ACC112 (cell line): ENCODE results near the gene ADAM17.
A peak's percentile ranks its signal among the peaks of the same experiment; 100 is the strongest.
"Not testable (repeated sequence)": the region's sequence is repeated elsewhere in the genome, so short reads cannot be mapped to it uniquely, and the experiment has no call there.

Experiments used
- H2AFZ ChIP-seq: fragments of 200-600 bp; sonication (generic); one replicate; pipeline ENCODE4 v1.6.0; 2017; ENCODE audit warnings: antibody characterized with exemption, low read length; ENCODE audit not compliant: unreplicated experiment
- H3K27ac ChIP-seq: fragments of 200-600 bp; sonication (generic); 2 replicates; pipeline ENCODE4 v1.5.1; 2014; ENCODE audit warnings: low read depth, mild to moderate bottlenecking, antibody characterized with exemption, low read length, moderate library complexity
- H3K27me3 ChIP-seq: fragments of 200-600 bp; sonication (generic); 2 replicates; pipeline ENCODE4 v1.6.1; 2014; ENCODE audit warnings: mild to moderate bottlenecking, antibody characterized with exemption, low read length, moderate library complexity, mixed read lengths; ENCODE audit not compliant: insufficient read depth
- H3K36me3 ChIP-seq: fragments of 200-600 bp; sonication (generic); 2 replicates; pipeline ENCODE4 v1.6.1; 2016; ENCODE audit warnings: mild to moderate bottlenecking, antibody characterized with exemption, low read length, moderate library complexity, mixed read lengths; ENCODE audit not compliant: insufficient read depth
- H3K4me1 ChIP-seq: fragments of 200-600 bp; sonication (generic); one replicate; pipeline ENCODE4 v1.6.1; 2016; ENCODE audit warnings: low read length, mixed read lengths; ENCODE audit not compliant: insufficient read depth, unreplicated experiment, control insufficient read depth
- H3K4me3 ChIP-seq: fragments of 200-600 bp; sonication (generic); 2 replicates; pipeline ENCODE4 v1.5.1; 2014; ENCODE audit warnings: mild to moderate bottlenecking, low read depth, low read length
- H3K79me2 ChIP-seq: fragments of 200-600 bp; sonication (generic); one replicate; pipeline ENCODE4 v1.6.0; 2016; ENCODE audit warnings: low read length; ENCODE audit not compliant: control insufficient read depth, unreplicated experiment, insufficient read depth

Gene ADAM17

GRCh38 chr2:9555297-9556120 lies at the start of gene ADAM17:
Gene ADAM17, minus strand, starts transcription at chr2:9555830. Its CDS starts 225 bp downstream, at chr2:9555605.
- Histone ChIP-seq H3K79me2 (peaks cover 53% of the 10 kb centered on the region), H3K4me3 (peak within 1 kb of the TSS; percentile 100), H3K4me1 (peaks cover 30% of the 10 kb centered on the region), H3K27me3 (no peaks in the 10 kb centered on the region), H2AFZ (peak within 1 kb of the TSS; percentile 73), H3K36me3 (no peaks in the 10 kb centered on the region), H3K27ac (peak within 1 kb of the TSS; percentile 98)

GRCh38 chr2:9602412-9602811 lies 46.8 kb upstream of the ADAM17 start:
- no peak overlapping the region for H2AFZ ChIP-seq
- peaks cover 26% of the 10 kb centered on the region for H3K36me3 ChIP-seq
- no peak overlapping the region for H3K27ac ChIP-seq
- H3K4me3 ChIP-seq = no peak overlapping the region
- peaks cover 1% of the 10 kb centered on the region for H3K4me1 ChIP-seq
- no peaks in the 10 kb centered on the region for H3K27me3 ChIP-seq
- peaks cover 94% of the 10 kb centered on the region for H3K79me2 ChIP-seq

GRCh38 chr2:9601397-9601796 lies 45.8 kb upstream of the ADAM17 start:
- no peak overlapping the region for H2AFZ ChIP-seq
- peaks cover 9% of the 10 kb centered on the region for H3K4me1 ChIP-seq
- peaks cover 26% of the 10 kb centered on the region for H3K36me3 ChIP-seq
- no peaks in the 10 kb centered on the region for H3K27me3 ChIP-seq
- no peak overlapping the region for H3K27ac ChIP-seq
- H3K79me2 ChIP-seq = peaks cover 94% of the 10 kb centered on the region
- H3K4me3 ChIP-seq = no peak overlapping the region

- Histone ChIP-seq H3K4me1 (peaks cover 29% of the 10 kb centered on the region), H2AFZ (no peak overlapping the region), H3K79me2 (peaks cover 91% of the 10 kb centered on the region), H3K4me3 (no peak overlapping the region), H3K27ac (no peak overlapping the region), H3K36me3 (peaks cover 26% of the 10 kb centered on the region), H3K27me3 (no peaks in the 10 kb centered on the region)
These were observed 43.8 kb upstream of the ADAM17 start for GRCh38 chr2:9599430-9599829.

GRCh38 chr2:9596621-9597311 lies 41.1 kb upstream of the ADAM17 start:
- Histone ChIP-seq H3K79me2 (peaks cover 91% of the 10 kb centered on the region), H3K36me3 (peaks cover 25% of the 10 kb centered on the region), H3K4me3 (no peak overlapping the region), H3K27ac (peak overlapping the region; percentile 96), H2AFZ (no peak overlapping the region), H3K4me1 (peaks cover 39% of the 10 kb centered on the region), H3K27me3 (no peaks in the 10 kb centered on the region)

- peaks cover 32% of the 10 kb centered on the region for H3K36me3 ChIP-seq
- no peak overlapping the region for H2AFZ ChIP-seq
- H3K79me2 ChIP-seq = peaks cover 93% of the 10 kb centered on the region
- peak overlapping the region; percentile 50; the same call in 1 of the 2 replicates for H3K4me3 ChIP-seq
- peaks cover 49% of the 10 kb centered on the region for H3K4me1 ChIP-seq
- H3K27ac ChIP-seq = peak overlapping the region; percentile 96
- no peaks in the 10 kb centered on the region for H3K27me3 ChIP-seq
These were observed 40.1 kb upstream of the ADAM17 start for GRCh38 chr2:9595746-9596145.

- peak overlapping the region; percentile 96 for H3K27ac ChIP-seq
- H3K4me1 ChIP-seq = peaks cover 54% of the 10 kb centered on the region
- not testable (repeated sequence) for H2AFZ ChIP-seq, H3K27me3 ChIP-seq
- 0 out of 2 replicates have a peak overlapping the region, but pooled peaks have one; percentile 43 for H3K4me3 ChIP-seq
- H3K79me2 ChIP-seq = peaks cover 92% of the 10 kb centered on the region
- H3K36me3 ChIP-seq = peaks cover 34% of the 10 kb centered on the region
These were observed 39.6 kb upstream of the ADAM17 start for GRCh38 chr2:9595256-9595655.

GRCh38 chr2:9594366-9595054 lies 38.9 kb upstream of the ADAM17 start:
- peaks cover 92% of the 10 kb centered on the region for H3K79me2 ChIP-seq
- H2AFZ ChIP-seq = no peak overlapping the region
- H3K4me1 ChIP-seq = peaks cover 56% of the 10 kb centered on the region
- peak overlapping the region; percentile 43; the same call in 1 of the 2 replicates for H3K4me3 ChIP-seq
- no peaks in the 10 kb centered on the region for H3K27me3 ChIP-seq
- H3K36me3 ChIP-seq = peaks cover 34% of the 10 kb centered on the region
- peak overlapping the region; percentile 96 for H3K27ac ChIP-seq

- Histone ChIP-seq H2AFZ (no peak overlapping the region), H3K36me3 (peaks cover 29% of the 10 kb centered on the region), H3K4me1 (peaks cover 56% of the 10 kb centered on the region), H3K4me3 (no peak overlapping the region), H3K79me2 (peaks cover 92% of the 10 kb centered on the region), H3K27me3 (no peaks in the 10 kb centered on the region), H3K27ac (peak overlapping the region; percentile 96)
These were observed 38.3 kb upstream of the ADAM17 start for GRCh38 chr2:9593925-9594324.

GRCh38 chr2:9592699-9593098 lies 37.1 kb upstream of the ADAM17 start:
- Histone ChIP-seq H3K27ac (0 out of 2 replicates have a peak overlapping the region, but pooled peaks have one; percentile 8), H3K27me3 (no peaks in the 10 kb centered on the region), H3K4me3 (no peak overlapping the region), H3K4me1 (peaks cover 56% of the 10 kb centered on the region), H3K79me2 (peaks cover 93% of the 10 kb centered on the region), H2AFZ (no peak overlapping the region), H3K36me3 (peaks cover 31% of the 10 kb centered on the region)
